Measurements from ENCODE around the gene PTGES2.
"Not testable (repeated sequence)": the region's sequence is repeated elsewhere in the genome, so short reads cannot be mapped to it uniquely, and the experiment has no call there.

PTGES2 gene

GRCh38 chr9:128136816-128137793, 9.6 kb upstream of the PTGES2 start:
- no peak for DNase-seq

GRCh38 chr9:128135561-128135960, 8.0 kb upstream of the PTGES2 start:
- DNase-seq, result not testable (repeated sequence)

- DNase-seq, result not testable (repeated sequence)
These were observed 4.6 kb upstream of the PTGES2 start for GRCh38 chr9:128132139-128132538.

- not testable (repeated sequence) for DNase-seq
These were observed 3.8 kb upstream of the PTGES2 start for GRCh38 chr9:128131346-128131745.

GRCh38 chr9:128130651-128131050, 3.1 kb upstream of the PTGES2 start:
- DNase-seq, result not testable (repeated sequence)

GRCh38 chr9:128129976-128130590, 2.6 kb upstream of the PTGES2 start:
- DNase-seq, result peak; percentile 79

- DNase-seq, result no peak
These were observed 1.5 kb upstream of the PTGES2 start for GRCh38 chr9:128128836-128129590.

GRCh38 chr9:128127990-128128835, 684 bp upstream of the PTGES2 start:
- DNase-seq, result peak; percentile 97

GRCh38 chr9:128125580-128126354, 1.8 kb downstream of the PTGES2 start:
- no peak for DNase-seq

- peak; percentile 72 for DNase-seq
These were observed 2.5 kb downstream of the PTGES2 start for GRCh38 chr9:128124873-128125579.

- DNase-seq, result no peak
These were observed 3.1 kb downstream of the PTGES2 start for GRCh38 chr9:128124451-128124850.

- no peak for DNase-seq
These were observed 4.0 kb downstream of the PTGES2 start for GRCh38 chr9:128123451-128124080.

GRCh38 chr9:128122809-128123175, 4.7 kb downstream of the PTGES2 start:
- DNase-seq, result no peak

GRCh38 chr9:128121924-128122808, 5.4 kb downstream of the PTGES2 start:
- DNase-seq, result no peak

- no peak for DNase-seq
These were observed 6.1 kb downstream of the PTGES2 start for GRCh38 chr9:128121466-128121810.

GRCh38 chr9:128120741-128121465, 6.6 kb downstream of the PTGES2 start:
- no peak for DNase-seq

- DNase-seq, result no peak
These were observed 7.3 kb downstream of the PTGES2 start for GRCh38 chr9:128120061-128120740.
